Loucy (cell line): ENCODE results near the gene GRP.

Source experiments
- H2AFZ ChIP-seq: fragments of 200-600 bp; sonication (generic); 2 replicates; pipeline ENCODE4 v1.6.0; 2016; ENCODE audit warnings: antibody characterized with exemption, mild to moderate bottlenecking, low read length, moderate library complexity
- H3F3A ChIP-seq: fragments of 200-600 bp; 2 replicates; pipeline ENCODE4 v1.6.0; 2016; ENCODE audit warnings: antibody characterized with exemption, low read depth, mild to moderate bottlenecking
- H3K27me3 ChIP-seq: fragments of 200-600 bp; sonication (generic); 2 replicates; pipeline ENCODE4 v1.6.1; 2014; ENCODE audit warnings: low read length, mild to moderate bottlenecking; ENCODE audit not compliant: insufficient read depth, poor library complexity, severe bottlenecking
- H3K36me3 ChIP-seq: fragments of 200-600 bp; sonication (generic); 2 replicates; pipeline ENCODE4 v1.6.1; 2016; ENCODE audit warnings: low read length; ENCODE audit not compliant: insufficient read depth
- H3K4me1 ChIP-seq: fragments of 200-600 bp; sonication (generic); 2 replicates; pipeline ENCODE4 v1.5.1; 2014; ENCODE audit warnings: low read length, mild to moderate bottlenecking; ENCODE audit not compliant: insufficient read depth, poor library complexity, severe bottlenecking
- H3K4me2 ChIP-seq: fragments of 200-600 bp; sonication (generic); 2 replicates; pipeline ENCODE4 v1.6.0; 2014; ENCODE audit warnings: antibody characterized with exemption, low read length, low read depth, mild to moderate bottlenecking; ENCODE audit not compliant: poor library complexity, severe bottlenecking
- H3K4me3 ChIP-seq: fragments of 200-600 bp; sonication (generic); 2 replicates; pipeline ENCODE4 v1.5.1; 2014; ENCODE audit warnings: low read length, mild to moderate bottlenecking, mixed read lengths; ENCODE audit not compliant: poor library complexity, severe bottlenecking
- H3K79me2 ChIP-seq: fragments of 200-600 bp; sonication (generic); 2 replicates; pipeline ENCODE4 v1.6.1; 2014; ENCODE audit warnings: low read length; ENCODE audit not compliant: insufficient read depth
- H3K9ac ChIP-seq: fragments of 200-600 bp; sonication (generic); 2 replicates; pipeline ENCODE4 v1.6.0; 2014; ENCODE audit warnings: mild to moderate bottlenecking, low read depth, low read length, moderate library complexity; ENCODE audit not compliant: poor library complexity, severe bottlenecking
- H3K9me2 ChIP-seq: fragments of 200-600 bp; sonication (generic); replicated peaks from 2 replicates; pipeline ENCODE4 v1.6.1; 2016; ENCODE audit warnings: low read depth, low read length, mixed read lengths
- H3K9me3 ChIP-seq: fragments of 200-600 bp; sonication (generic); 2 replicates; pipeline ENCODE4 v1.6.1; 2014; ENCODE audit warnings: mild to moderate bottlenecking, antibody characterized with exemption, low read length, low read depth; ENCODE audit not compliant: insufficient read depth
- H4K20me1 ChIP-seq: fragments of 200-600 bp; sonication (generic); 2 replicates; pipeline ENCODE4 v1.6.0; 2014; ENCODE audit warnings: antibody characterized with exemption, low read length, mild to moderate bottlenecking; ENCODE audit not compliant: insufficient read depth, poor library complexity, severe bottlenecking
- EZH2phosphoT487 ChIP-seq: fragments of 200-600 bp; IDR thresholded peaks from 2 replicates; pipeline ENCODE4 v1.6.1; 2018; ENCODE audit warnings: antibody characterized with exemption, mild to moderate bottlenecking, moderate library complexity, borderline replicate concordance
- TF ChIP-seq, protein P1 (sequence below): fragments of 200-600 bp; sonication (generic); conservative IDR thresholded peaks from 2 replicates; pipeline ENCODE4 v1.5.1; 2014; ENCODE audit warnings: mild to moderate bottlenecking, antibody characterized with exemption, low read length

Gene GRP

DNA sequence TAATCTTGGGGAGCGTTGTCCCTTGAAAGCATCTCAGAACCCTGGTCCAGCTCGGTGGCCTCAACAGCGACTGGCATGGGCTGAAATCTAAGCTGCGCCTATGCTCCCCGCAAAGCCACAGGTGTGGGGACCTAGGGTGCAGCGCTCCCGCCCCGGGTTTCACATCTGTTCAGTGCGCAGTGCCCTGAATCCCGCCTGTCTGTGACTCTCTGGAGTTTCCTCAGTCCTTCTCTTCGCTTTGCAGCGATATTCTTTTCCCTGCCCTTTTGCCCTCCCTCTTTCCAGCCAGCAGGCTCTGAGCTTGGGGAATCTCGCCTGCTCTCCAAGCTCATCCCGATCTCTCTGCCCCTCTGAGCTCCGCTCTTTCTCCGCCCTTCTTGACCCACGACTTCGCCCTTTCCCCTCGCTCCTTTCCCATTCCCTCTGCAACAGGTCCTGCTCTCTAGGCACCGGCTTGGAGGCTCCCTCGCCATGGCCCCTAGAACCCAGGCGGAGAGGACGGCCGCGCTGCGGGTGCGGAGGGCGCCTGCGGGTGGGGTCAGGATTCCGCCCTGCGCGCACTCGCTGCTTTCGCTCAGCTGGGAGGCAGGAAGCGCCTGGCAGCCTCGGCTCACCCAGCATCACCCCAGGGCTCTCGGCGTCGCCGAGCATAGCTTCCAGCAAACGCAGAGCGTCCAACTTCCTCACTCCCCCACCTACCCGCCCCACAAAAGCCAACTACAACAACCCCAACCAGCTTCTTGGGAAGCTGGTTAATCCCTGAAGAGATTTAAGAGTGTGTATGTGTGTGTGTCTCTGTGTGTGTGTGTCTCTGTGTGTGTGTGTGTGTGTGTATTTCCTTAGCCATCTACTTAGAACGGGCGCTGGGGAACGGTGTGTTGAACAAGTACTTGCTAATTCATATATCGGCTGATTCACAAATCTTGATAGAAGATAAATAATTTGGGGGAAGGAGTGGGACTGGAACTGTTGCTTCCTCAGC lies 1.1 kb downstream of the GRP start:
- Histone ChIP-seq H3K4me2 (no peak overlapping the region), H3K4me3 (no peak overlapping the region)

GRCh38 chr18:59222341-59222740 lies 2.4 kb downstream of the GRP start:
- Histone ChIP-seq H3K27me3 (no peaks in the 10 kb centered on the region), H3K36me3 (no peaks in the 10 kb centered on the region), H3K4me1 (no peaks in the 10 kb centered on the region), H3K79me2 (no peaks in the 10 kb centered on the region), H2AFZ (no peak overlapping the region), H3K9me3 (no peaks in the 10 kb centered on the region), H3K4me3 (no peak overlapping the region), H3F3A (no peaks in the 10 kb centered on the region), H3K9ac (no peak overlapping the region), H3K9me2 (no peaks in the 10 kb centered on the region), H3K4me2 (no peak overlapping the region), H4K20me1 (no peaks in the 10 kb centered on the region)
- TF ChIP-seq, protein P1, sequence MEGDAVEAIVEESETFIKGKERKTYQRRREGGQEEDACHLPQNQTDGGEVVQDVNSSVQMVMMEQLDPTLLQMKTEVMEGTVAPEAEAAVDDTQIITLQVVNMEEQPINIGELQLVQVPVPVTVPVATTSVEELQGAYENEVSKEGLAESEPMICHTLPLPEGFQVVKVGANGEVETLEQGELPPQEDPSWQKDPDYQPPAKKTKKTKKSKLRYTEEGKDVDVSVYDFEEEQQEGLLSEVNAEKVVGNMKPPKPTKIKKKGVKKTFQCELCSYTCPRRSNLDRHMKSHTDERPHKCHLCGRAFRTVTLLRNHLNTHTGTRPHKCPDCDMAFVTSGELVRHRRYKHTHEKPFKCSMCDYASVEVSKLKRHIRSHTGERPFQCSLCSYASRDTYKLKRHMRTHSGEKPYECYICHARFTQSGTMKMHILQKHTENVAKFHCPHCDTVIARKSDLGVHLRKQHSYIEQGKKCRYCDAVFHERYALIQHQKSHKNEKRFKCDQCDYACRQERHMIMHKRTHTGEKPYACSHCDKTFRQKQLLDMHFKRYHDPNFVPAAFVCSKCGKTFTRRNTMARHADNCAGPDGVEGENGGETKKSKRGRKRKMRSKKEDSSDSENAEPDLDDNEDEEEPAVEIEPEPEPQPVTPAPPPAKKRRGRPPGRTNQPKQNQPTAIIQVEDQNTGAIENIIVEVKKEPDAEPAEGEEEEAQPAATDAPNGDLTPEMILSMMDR = no peak
- no peak for TF ChIP-seq EZH2phosphoT487

More for the DNA sequence above, 1.1 kb downstream of the GRP start:
- Histone ChIP-seq H3K9ac (no peak overlapping the region), H2AFZ (no peak overlapping the region), H3F3A (no peaks in the 10 kb centered on the region), H3K9me3 (no peaks in the 10 kb centered on the region), H3K36me3 (no peaks in the 10 kb centered on the region), H3K9me2 (no peaks in the 10 kb centered on the region), H3K4me1 (no peaks in the 10 kb centered on the region), H4K20me1 (no peaks in the 10 kb centered on the region), H3K27me3 (no peaks in the 10 kb centered on the region), H3K79me2 (no peaks in the 10 kb centered on the region)
- no peak for TF ChIP-seq EZH2phosphoT487
- TF ChIP-seq, protein P1 = no peak

DNA sequence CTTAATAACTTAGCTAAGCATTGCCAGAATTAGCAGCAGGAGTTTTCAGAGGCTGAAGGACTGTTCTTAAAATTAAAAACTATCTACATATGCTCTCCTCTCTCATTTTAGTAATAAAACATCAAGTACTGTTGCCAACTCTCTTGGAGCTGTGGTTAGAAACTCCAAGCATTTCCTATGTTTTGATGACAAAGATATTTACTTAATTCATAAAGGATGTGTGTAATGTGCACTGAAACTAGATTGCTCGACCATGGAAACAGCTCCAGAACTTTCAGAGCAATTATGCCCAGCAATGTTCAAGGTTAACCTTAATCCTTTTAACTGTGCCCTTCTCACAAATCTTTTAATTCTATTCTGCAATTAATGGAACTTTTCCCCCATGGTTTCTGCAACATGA lies 8.4 kb downstream of the GRP start:
- Histone ChIP-seq H3K9me2 (no peaks in the 10 kb centered on the region), H3F3A (no peaks in the 10 kb centered on the region), H3K36me3 (no peaks in the 10 kb centered on the region), H4K20me1 (no peaks in the 10 kb centered on the region), H3K4me1 (no peaks in the 10 kb centered on the region), H3K4me3 (no peak overlapping the region), H3K9ac (no peak overlapping the region), H3K4me2 (no peak overlapping the region), H3K79me2 (no peaks in the 10 kb centered on the region), H3K9me3 (no peaks in the 10 kb centered on the region), H2AFZ (no peak overlapping the region), H3K27me3 (peaks cover 14% of the 10 kb centered on the region)
- no peak for TF ChIP-seq EZH2phosphoT487
- TF ChIP-seq, protein P1 = no peak
